HepG2 (cell line): Measurements from ENCODE around the gene PLEKHG2. TPM values are rescaled to one million over a fixed set of nuclear protein-coding genes. Genes with fewer than 3 reads are reported as not detected.

Source experiments
- ADNP ChIP-seq: sonication (generic); formaldehyde crosslinking; IDR thresholded peaks from 2 replicates; pipeline ENCODE4 v1.4.0; 2020; ENCODE audit warnings: missing genetic modification reagents
- FOXP4 ChIP-seq: sonication (generic); formaldehyde crosslinking; IDR thresholded peaks from 2 replicates; pipeline ENCODE4 v1.4.0; 2020; ENCODE audit warnings: missing genetic modification reagents
- GABPB1 ChIP-seq: IDR thresholded peaks from 2 replicates; pipeline ENCODE4 v1.6.1; 2016; ENCODE audit warnings: mild to moderate bottlenecking, missing genetic modification reagents, moderate library complexity, missing compliant biosample characterization
- GRHL1 ChIP-seq: sonication (generic); formaldehyde crosslinking; conservative IDR thresholded peaks from 2 replicates; pipeline ENCODE4 v1.8.0; 2022; ENCODE audit warnings: missing genetic modification reagents
- HES4 ChIP-seq: sonication (generic); formaldehyde crosslinking; IDR thresholded peaks from 2 replicates; pipeline ENCODE4 v1.9.0; 2021; ENCODE audit warnings: mild to moderate bottlenecking, missing genetic modification reagents, borderline replicate concordance
- JUND ChIP-seq: sonication (generic); formaldehyde crosslinking; IDR thresholded peaks from 2 replicates; pipeline ENCODE4 v1.8.0; 2022; ENCODE audit warnings: mild to moderate bottlenecking, missing genetic modification reagents
- KDM1A ChIP-seq: IDR thresholded peaks from 2 replicates; pipeline ENCODE4 v1.6.1; 2016; ENCODE audit warnings: missing compliant biosample characterization
- LCORL ChIP-seq, 2 experiments: fragments of 450-650 bp in 1 of 2; sonication (generic) in 1 of 2; formaldehyde crosslinking in 1 of 2; IDR thresholded peaks; 2 replicates each; pipeline versions ENCODE4 v1.5.0 to v1.6.1; 2017 to 2020; ENCODE audit warnings: antibody characterized with exemption in 1 of 2, missing genetic modification reagents in 1 of 2
- MLX ChIP-seq: IDR thresholded peaks from 2 replicates; pipeline ENCODE4 v1.6.1; 2016
- PHF8 ChIP-seq: sonication (generic); formaldehyde crosslinking; IDR thresholded peaks from 2 replicates; pipeline ENCODE4 v1.5.0; 2020; ENCODE audit warnings: missing genetic modification reagents
- PLSCR1 ChIP-seq: sonication (generic); formaldehyde crosslinking; IDR thresholded peaks from 2 replicates; pipeline ENCODE4 v1.5.0; 2020; ENCODE audit warnings: missing genetic modification reagents, mild to moderate bottlenecking, borderline replicate concordance
- RFX5 ChIP-seq: IDR thresholded peaks from 2 replicates; pipeline ENCODE4 v1.6.1; 2011; ENCODE audit warnings: low read depth, low read length, improper control_type of control experiment
- SMC3 ChIP-seq: IDR thresholded peaks from 2 replicates; pipeline ENCODE4 v1.6.1; 2011; ENCODE audit warnings: low read length, improper control_type of control experiment
- SRF ChIP-seq: IDR thresholded peaks from 2 replicates; pipeline ENCODE4 v1.6.1; 2011; ENCODE audit warnings: mild to moderate bottlenecking, low read depth, low read length, moderate library complexity
- ZMAT5 ChIP-seq: sonication (generic); formaldehyde crosslinking; IDR thresholded peaks from 2 replicates; pipeline ENCODE4 v1.5.0; 2020; ENCODE audit warnings: mild to moderate bottlenecking, low read depth, missing genetic modification reagents, borderline replicate concordance
- ZNF136 ChIP-seq: sonication (generic); formaldehyde crosslinking; IDR thresholded peaks from 2 replicates; pipeline ENCODE4 v1.8.1; 2022; ENCODE audit warnings: low read depth, mild to moderate bottlenecking, moderate library complexity, missing genetic modification reagents
- ZNF207 ChIP-seq: fragments of 450-650 bp; IDR thresholded peaks from 2 replicates; pipeline ENCODE4 v1.6.1; 2016; ENCODE audit warnings: antibody characterized with exemption, borderline replicate concordance
- ZNF230 ChIP-seq: sonication (generic); formaldehyde crosslinking; IDR thresholded peaks from 2 replicates; pipeline ENCODE4 v1.4.0; 2020; ENCODE audit warnings: mild to moderate bottlenecking, missing genetic modification reagents
- ZNF574 ChIP-seq: sonication (generic); formaldehyde crosslinking; IDR thresholded peaks from 2 replicates; pipeline ENCODE4 v1.4.0; 2020; ENCODE audit warnings: missing genetic modification reagents
- ZNF580 ChIP-seq: IDR thresholded peaks from 2 replicates; pipeline ENCODE4 v1.6.1; 2016; ENCODE audit warnings: low read depth, borderline replicate concordance
- ZNF768 ChIP-seq: sonication (generic); formaldehyde crosslinking; IDR thresholded peaks from 2 replicates; pipeline ENCODE4 v1.4.0; 2020; ENCODE audit warnings: missing genetic modification reagents
- polyA plus RNA-seq, 8 experiments: library from polyadenylated mRNA; depleted of rRNA in 3 of 8; stranded (reverse) in 7 of 8; unstranded in 1 of 8; fragments of >200 nt; fragmentation: Illumina TruSeq in 4 of 8; extraction: Trizol in 4 of 8; gene quantifications; 2 replicates each; pipeline versions ENCODE4 v1.2.1 to v1.2.3, GENCODE V29; 2011 to 2016; ENCODE audit warnings: low read depth in 4 of 8, missing spikeins in 1 of 8, mixed read lengths in 1 of 8; ENCODE audit not compliant: insufficient read depth in 1 of 8
- total RNA-seq, 5 experiments: library from RNA; depleted of rRNA; stranded (reverse); fragments of >200 nt; fragmentation: Illumina TruSeq; extraction: Trizol; gene quantifications; 2 replicates each; pipeline ENCODE4 v1.2.3, GENCODE V29; 2016; ENCODE audit warnings: low read depth in 1 of 5

Gene PLEKHG2
- total and polyA plus RNA-seq, 2 of the 13 experiments (the other 11 are each of a cell fraction or from before 2014, with no cell fraction given): 3.6 to 6.8 TPM

GRCh38 chr19:39406656-39407409, 5.6 kb upstream of the PLEKHG2 start, which contains the start of gene ZFP36 (continued):
- TF ChIP-seq ZNF574: peak; percentile 47; the same call in 1 of the 2 replicates
- no peak for TF ChIP-seq LCORL (IDR thresholded peaks at IDR 0.05)
- 0 out of 2 replicates have a peak, but pooled peaks have one; percentile 32 for TF ChIP-seq LCORL (CRISPR knock-in tag; IDR thresholded peaks at IDR 0.05)
- no peak for TF ChIP-seq GRHL1 (CRISPR knock-in tag)
- no peak for TF ChIP-seq PLSCR1 (CRISPR knock-in tag)
- no peak for TF ChIP-seq ZMAT5 (CRISPR knock-in tag)
- no peak for TF ChIP-seq PHF8 (CRISPR knock-in tag)
- no peak for TF ChIP-seq KDM1A (CRISPR knock-in tag)
- TF ChIP-seq ZNF207: no peak
- TF ChIP-seq FOXP4 (CRISPR knock-in tag): no peak
- no peak for TF ChIP-seq ZNF136 (CRISPR knock-in tag)
- no peak for TF ChIP-seq ZNF768 (CRISPR knock-in tag)
- TF ChIP-seq JUND (CRISPR knock-in tag): 0 out of 2 replicates have a peak, but pooled peaks have one; percentile 48
- no peak for TF ChIP-seq ZNF580 (CRISPR knock-in tag)
- TF ChIP-seq RFX5: no peak
- TF ChIP-seq MLX (CRISPR knock-in tag): peak; percentile 32; the same call in 1 of the 2 replicates
- TF ChIP-seq ADNP (CRISPR knock-in tag): no peak
- TF ChIP-seq HES4 (CRISPR knock-in tag): no peak
- no peak for TF ChIP-seq SMC3
- TF ChIP-seq SRF: peak; percentile 79; the same call in 1 of the 2 replicates
- TF ChIP-seq GABPB1 (CRISPR knock-in tag): peak; percentile 61; the same call in 1 of the 2 replicates
- no peak for TF ChIP-seq ZNF230 (CRISPR knock-in tag)
